ENCODE data around the gene LIN37. TPM values are rescaled to one million over a fixed set of nuclear protein-coding genes. Genes with fewer than 3 reads are reported as not detected.

Gene LIN37
- total and polyA plus RNA-seq, 2 of the 13 experiments (the other 11 are each of a cell fraction or from before 2014, with no cell fraction given), result 6.3 to 8.7 TPM

DNA sequence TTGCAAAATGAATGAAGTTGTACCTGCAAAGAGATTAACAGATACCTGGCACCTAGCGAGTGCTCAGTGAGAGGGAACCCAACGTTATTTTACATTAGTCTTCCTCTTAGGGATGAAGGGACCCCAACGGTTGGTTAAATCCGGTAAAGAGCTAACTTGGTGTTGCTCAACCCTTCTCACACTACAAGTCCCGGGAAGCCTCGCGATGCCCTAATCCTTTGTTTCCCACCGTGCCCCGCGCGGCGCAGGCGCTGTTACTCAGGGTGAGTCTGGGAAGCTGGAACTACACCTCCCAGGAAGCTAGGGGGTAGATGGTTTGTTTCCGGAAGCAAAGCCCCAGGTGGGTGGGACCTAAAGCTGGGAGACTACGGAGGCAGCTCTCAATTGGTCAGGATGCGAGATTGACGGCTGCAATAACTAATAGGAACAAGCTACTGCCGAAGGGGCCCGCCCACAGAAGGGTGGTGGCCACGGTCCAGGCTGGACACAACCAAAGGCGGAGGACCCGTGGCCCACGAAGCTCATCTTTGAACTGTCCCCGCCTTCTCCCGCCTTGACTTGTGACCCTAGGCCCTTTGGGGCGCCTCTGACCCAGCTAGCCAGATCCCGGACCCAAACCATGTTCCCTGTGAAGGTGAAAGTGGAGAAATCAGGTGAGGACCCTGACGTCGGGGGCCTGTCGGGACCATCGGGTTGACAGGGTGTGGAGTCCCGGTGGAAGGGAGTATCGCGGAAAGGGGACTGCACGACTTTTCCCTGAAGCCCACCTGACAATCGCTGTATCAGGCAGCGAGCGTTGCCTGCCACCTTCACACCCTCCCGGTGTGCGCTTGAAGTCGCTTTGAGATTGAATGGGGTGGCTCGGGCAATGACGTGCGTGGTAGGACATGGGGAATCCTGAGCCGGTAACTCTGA lies at the start of gene LIN37 (continued):
- TF ChIP-seq SNAI1 (CRISPR knock-in tag; IDR thresholded peaks at IDR 0.05; ENCODE audit: borderline replicate concordance), result no peak
- TF ChIP-seq ZBTB8A (CRISPR knock-in tag; IDR thresholded peaks at IDR 0.05; ENCODE audit: borderline replicate concordance, low read depth), result no peak
- no peak for TF ChIP-seq ZNF253 (CRISPR knock-in tag; IDR thresholded peaks at IDR 0.05; ENCODE audit: borderline replicate concordance)
- TF ChIP-seq SP2 (CRISPR knock-in tag; IDR thresholded peaks at IDR 0.05), result peak; percentile 99
- TF ChIP-seq, protein P1, sequence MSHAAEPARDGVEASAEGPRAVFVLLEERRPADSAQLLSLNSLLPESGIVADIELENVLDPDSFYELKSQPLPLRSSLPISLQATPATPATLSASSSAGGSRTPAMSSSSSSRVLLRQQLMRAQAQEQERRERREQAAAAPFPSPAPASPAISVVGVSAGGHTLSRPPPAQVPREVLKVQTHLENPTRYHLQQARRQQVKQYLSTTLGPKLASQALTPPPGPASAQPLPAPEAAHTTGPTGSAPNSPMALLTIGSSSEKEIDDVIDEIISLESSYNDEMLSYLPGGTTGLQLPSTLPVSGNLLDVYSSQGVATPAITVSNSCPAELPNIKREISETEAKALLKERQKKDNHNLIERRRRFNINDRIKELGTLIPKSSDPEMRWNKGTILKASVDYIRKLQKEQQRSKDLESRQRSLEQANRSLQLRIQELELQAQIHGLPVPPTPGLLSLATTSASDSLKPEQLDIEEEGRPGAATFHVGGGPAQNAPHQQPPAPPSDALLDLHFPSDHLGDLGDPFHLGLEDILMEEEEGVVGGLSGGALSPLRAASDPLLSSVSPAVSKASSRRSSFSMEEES (CRISPR knock-in tag; IDR thresholded peaks at IDR 0.05), result peak; percentile 38; the same call in 1 of the 2 replicates
- TF ChIP-seq FOXP1 (IDR thresholded peaks at IDR 0.05), result no peak
- TF ChIP-seq FOXP1 (CRISPR knock-in tag; IDR thresholded peaks at IDR 0.05), result no peak
- TF ChIP-seq, protein P2, sequence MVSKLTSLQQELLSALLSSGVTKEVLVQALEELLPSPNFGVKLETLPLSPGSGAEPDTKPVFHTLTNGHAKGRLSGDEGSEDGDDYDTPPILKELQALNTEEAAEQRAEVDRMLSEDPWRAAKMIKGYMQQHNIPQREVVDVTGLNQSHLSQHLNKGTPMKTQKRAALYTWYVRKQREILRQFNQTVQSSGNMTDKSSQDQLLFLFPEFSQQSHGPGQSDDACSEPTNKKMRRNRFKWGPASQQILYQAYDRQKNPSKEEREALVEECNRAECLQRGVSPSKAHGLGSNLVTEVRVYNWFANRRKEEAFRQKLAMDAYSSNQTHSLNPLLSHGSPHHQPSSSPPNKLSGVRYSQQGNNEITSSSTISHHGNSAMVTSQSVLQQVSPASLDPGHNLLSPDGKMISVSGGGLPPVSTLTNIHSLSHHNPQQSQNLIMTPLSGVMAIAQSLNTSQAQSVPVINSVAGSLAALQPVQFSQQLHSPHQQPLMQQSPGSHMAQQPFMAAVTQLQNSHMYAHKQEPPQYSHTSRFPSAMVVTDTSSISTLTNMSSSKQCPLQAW (CRISPR knock-in tag; IDR thresholded peaks at IDR 0.05), result peak; percentile 83
- TF ChIP-seq JUNB (CRISPR knock-in tag; IDR thresholded peaks at IDR 0.05; ENCODE audit: borderline replicate concordance), result no peak
- TF ChIP-seq ZNF543 (CRISPR knock-in tag; IDR thresholded peaks at IDR 0.05), result peak; percentile 44; the same call in 1 of the 2 replicates
- TF ChIP-seq, protein P3, sequence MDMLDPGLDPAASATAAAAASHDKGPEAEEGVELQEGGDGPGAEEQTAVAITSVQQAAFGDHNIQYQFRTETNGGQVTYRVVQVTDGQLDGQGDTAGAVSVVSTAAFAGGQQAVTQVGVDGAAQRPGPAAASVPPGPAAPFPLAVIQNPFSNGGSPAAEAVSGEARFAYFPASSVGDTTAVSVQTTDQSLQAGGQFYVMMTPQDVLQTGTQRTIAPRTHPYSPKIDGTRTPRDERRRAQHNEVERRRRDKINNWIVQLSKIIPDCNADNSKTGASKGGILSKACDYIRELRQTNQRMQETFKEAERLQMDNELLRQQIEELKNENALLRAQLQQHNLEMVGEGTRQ (IDR thresholded peaks at IDR 0.05; ENCODE audit: low read depth, low read length), result no peak
- TF ChIP-seq, protein P3 (CRISPR knock-in tag; IDR thresholded peaks at IDR 0.05; ENCODE audit: borderline replicate concordance), result no peak; the same call in 1 of the 2 replicates
- TF ChIP-seq, protein P4, sequence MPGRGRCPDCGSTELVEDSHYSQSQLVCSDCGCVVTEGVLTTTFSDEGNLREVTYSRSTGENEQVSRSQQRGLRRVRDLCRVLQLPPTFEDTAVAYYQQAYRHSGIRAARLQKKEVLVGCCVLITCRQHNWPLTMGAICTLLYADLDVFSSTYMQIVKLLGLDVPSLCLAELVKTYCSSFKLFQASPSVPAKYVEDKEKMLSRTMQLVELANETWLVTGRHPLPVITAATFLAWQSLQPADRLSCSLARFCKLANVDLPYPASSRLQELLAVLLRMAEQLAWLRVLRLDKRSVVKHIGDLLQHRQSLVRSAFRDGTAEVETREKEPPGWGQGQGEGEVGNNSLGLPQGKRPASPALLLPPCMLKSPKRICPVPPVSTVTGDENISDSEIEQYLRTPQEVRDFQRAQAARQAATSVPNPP (CRISPR knock-in tag; IDR thresholded peaks at IDR 0.05), result no peak
- no peak for TF ChIP-seq SIX4 (CRISPR knock-in tag; IDR thresholded peaks at IDR 0.05)
- TF ChIP-seq RFXANK (CRISPR knock-in tag; IDR thresholded peaks at IDR 0.05), result no peak
- no peak for TF ChIP-seq REXO4 (CRISPR knock-in tag; IDR thresholded peaks at IDR 0.05; ENCODE audit: borderline replicate concordance)
- TF ChIP-seq, protein P5, sequence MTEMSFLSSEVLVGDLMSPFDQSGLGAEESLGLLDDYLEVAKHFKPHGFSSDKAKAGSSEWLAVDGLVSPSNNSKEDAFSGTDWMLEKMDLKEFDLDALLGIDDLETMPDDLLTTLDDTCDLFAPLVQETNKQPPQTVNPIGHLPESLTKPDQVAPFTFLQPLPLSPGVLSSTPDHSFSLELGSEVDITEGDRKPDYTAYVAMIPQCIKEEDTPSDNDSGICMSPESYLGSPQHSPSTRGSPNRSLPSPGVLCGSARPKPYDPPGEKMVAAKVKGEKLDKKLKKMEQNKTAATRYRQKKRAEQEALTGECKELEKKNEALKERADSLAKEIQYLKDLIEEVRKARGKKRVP (CRISPR knock-in tag; IDR thresholded peaks at IDR 0.05), result peak in 1 of 2 experiments; percentile 63; a peak in 2 of 4 replicates
- peak; percentile 98 for TF ChIP-seq NFYC (CRISPR knock-in tag; IDR thresholded peaks at IDR 0.05)
- TF ChIP-seq KAT8 (CRISPR knock-in tag; IDR thresholded peaks at IDR 0.05), result peak; percentile 92
- no peak for TF ChIP-seq RAD51 (IDR thresholded peaks at IDR 0.05; ENCODE audit: borderline replicate concordance)
- TF ChIP-seq, protein P6, sequence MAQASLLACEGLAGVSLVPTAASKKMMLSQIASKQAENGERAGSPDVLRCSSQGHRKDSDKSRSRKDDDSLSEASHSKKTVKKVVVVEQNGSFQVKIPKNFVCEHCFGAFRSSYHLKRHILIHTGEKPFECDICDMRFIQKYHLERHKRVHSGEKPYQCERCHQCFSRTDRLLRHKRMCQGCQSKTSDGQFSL (CRISPR knock-in tag; IDR thresholded peaks at IDR 0.05), result no peak
